ENCODE data around the gene NXT1.

NXT1 gene

GRCh38 chr20:23391707-23392310 lies 41.2 kb downstream of the NXT1 start:
- no peak for DNase-seq (ENCODE audit: low spot score)

DNA sequence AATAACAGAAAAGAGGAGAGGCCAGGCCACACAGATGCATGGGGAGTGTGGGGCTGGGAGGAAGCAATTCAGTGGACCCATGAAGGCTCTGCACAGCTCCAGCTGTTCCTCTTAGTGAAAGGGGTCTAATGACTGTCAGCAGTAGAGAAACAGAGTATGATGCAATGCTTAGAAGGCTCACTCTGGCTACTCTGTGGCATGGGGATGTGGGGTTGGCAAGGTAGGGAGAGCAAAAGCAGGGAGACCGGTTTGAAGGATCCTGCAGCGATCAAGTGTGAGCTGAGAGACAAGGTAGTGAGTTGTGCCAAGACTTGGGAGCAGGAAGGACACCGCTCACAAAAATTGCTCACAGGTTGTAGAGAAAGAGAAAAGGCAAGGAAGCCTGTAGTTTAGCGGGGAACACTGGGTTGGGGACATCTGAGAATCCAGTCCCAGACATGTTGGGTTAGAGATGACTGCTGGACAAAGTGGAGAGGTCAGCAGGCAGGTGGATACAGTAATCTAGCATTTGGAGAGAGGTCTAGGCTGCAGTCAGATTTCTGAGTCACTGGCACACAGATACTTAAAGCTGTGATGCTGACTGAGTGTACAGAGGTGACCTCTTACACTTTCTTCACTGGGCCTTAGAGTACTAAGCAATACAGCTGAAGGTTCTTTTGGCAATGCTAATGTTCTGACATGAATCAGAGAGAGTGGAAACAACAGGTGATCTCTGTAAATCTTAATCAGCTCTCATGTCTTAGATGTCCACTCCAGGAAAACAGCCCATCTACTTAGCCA lies 43.6 kb downstream of the NXT1 start:
- no peak for DNase-seq (ENCODE audit: low spot score)

DNA sequence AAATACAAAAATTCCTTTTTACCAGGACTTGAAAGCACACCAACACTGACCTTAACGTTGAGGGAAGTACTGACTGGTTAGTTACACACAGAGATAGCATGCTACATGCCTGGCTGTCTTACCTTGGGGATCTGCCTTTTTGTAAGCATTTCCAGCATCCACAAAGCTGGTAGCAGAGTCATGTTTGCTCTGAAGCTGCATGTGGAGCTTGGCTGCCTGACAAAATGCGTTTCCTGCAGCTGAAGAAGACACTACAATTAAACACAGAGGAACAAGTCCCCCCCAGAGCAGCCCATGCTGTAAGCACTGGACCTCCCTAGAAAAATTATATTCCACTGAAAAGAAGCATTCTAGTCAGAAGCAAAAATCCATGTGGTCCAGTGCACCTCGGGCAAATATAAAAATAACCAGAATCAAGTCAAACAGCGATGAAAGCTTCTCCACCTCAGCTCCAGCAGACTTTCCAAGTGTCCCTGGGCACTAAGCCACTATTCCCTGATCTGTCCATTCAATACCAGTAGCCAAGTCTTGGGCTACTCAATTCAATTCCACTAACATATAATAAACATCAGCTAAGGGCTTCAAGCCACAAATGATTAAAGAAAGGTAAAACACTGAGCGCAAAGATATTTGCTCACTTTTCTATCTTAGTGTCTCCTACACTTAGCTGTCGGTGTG lies 46.5 kb downstream of the NXT1 start:
- no peak for DNase-seq (ENCODE audit: low spot score)

- DNase-seq (ENCODE audit: low spot score) = no peak
These were observed 47.4 kb downstream of the NXT1 start for GRCh38 chr20:23397961-23398360.

DNA sequence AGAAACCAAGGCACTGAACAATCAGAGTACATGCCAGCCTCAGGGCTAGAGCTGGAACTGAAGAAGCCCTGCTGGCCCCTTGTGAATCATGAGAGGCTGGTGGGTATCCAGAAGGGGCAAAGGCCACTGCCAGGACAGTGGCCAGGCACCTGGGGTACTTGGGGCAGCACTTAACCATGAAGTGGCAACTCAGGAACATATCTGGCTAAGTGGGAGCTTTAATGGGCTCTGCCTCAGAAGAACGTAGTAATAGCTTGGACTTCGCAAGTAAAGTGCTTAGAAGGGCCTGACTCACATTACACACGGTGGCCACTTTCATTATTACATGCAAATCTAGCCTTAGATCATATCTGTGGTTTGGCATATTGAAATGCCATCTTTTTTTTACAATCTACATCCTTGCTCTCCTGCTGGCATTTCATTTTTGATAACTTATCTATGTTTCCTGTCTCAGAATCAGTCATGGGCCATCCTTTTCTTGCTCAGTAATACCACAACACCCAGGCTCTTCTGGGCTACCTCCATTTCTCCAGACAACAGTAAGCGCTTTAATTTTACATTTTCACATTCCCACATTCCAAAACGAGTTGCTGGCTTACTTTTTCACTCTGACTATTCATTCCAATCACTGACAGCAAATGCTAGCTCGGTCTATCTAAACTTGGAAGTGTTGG lies 49.1 kb downstream of the NXT1 start:
- DNase-seq (ENCODE audit: low spot score) = no peak

- no peak for DNase-seq (ENCODE audit: low spot score)
These were observed 50.5 kb downstream of the NXT1 start for GRCh38 chr20:23401051-23401450.

DNA sequence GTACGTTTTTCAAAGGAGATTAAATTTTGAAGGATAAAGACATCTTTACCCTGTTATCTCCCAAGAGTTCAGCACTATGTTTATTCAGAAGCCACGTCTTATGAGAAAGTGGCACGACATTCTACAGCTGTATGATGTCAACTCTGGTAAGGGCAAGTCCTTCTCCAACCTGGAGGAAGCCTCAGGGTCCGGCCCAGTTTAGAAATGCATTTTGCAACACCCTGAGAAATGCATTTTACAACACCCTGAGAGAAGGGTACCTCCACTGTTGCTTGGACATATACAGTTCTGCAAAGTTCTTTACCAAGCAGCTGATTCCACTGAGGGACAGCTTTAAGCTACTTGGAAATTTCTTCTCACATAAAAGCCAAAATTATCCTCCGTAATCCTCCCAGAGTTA lies 53.2 kb downstream of the NXT1 start:
- DNase-seq (ENCODE audit: low spot score) = no peak

DNA sequence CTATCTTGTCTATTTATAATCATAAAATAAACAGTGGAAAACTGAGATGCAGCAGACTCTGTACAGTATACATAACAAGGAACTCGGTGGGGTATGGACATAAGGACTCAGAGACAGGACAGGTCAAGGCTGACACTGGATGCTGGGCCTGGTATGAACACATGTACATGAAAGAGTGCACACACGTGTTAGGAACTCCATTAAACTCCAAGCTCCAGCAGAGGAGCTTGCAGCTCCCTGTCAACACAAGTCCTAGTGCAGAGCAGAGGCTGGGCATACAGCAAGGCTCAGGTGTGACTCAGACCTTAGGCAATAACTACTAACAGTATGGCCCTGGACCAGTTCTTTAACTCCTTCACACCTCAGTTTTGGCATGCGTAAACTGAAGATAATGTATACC lies 53.6 kb downstream of the NXT1 start:
- DNase-seq (ENCODE audit: low spot score) = no peak
